Smooth muscle cell (in vitro differentiated cells): Measurements from ENCODE around the gene TNFAIP8L2. TPM values are rescaled to one million over a fixed set of nuclear protein-coding genes. Genes with fewer than 3 reads are reported as not detected.

Experiments
- DNase-seq: peaks from one replicate; lab custom pipeline; 2025; ENCODE audit not compliant: unreplicated experiment; lab: John Stamatoyannopoulos, UW
- H2AFZ ChIP-seq: fragments of 200-600 bp; sonication (generic); 2 replicates; pipeline ENCODE4 v1.6.0; 2016; ENCODE audit warnings: antibody characterized with exemption, low read depth, mild to moderate bottlenecking
- H3F3A ChIP-seq: fragments of 200-600 bp; sonication (generic); 2 replicates; pipeline ENCODE4 v1.6.0; 2017; ENCODE audit warnings: antibody characterized with exemption, low read depth
- H3K27ac ChIP-seq: fragments of 200-600 bp; sonication (generic); 2 replicates; pipeline ENCODE4 v1.5.1; 2016; ENCODE audit warnings: low read depth, mild to moderate bottlenecking
- H3K27me3 ChIP-seq: fragments of 200-600 bp; sonication (generic); 2 replicates; pipeline ENCODE4 v1.6.1; 2016; ENCODE audit warnings: low read depth, mild to moderate bottlenecking
- H3K36me3 ChIP-seq: fragments of 200-600 bp; sonication (generic); 2 replicates; pipeline ENCODE4 v1.5.1; 2016; ENCODE audit warnings: low read depth
- H3K4me1 ChIP-seq: fragments of 200-600 bp; sonication (generic); 2 replicates; pipeline ENCODE4 v1.5.1; 2016; ENCODE audit warnings: low read depth
- H3K4me2 ChIP-seq: fragments of 200-600 bp; sonication (generic); 2 replicates; pipeline ENCODE4 v1.6.0; 2016; ENCODE audit warnings: mild to moderate bottlenecking
- H3K4me3 ChIP-seq: fragments of 200-600 bp; sonication (generic); 2 replicates; pipeline ENCODE4 v1.5.1; 2016; ENCODE audit warnings: mild to moderate bottlenecking
- H3K79me2 ChIP-seq: fragments of 200-600 bp; sonication (generic); 2 replicates; pipeline ENCODE4 v1.6.0; 2016; ENCODE audit warnings: low read depth, mild to moderate bottlenecking
- H3K9ac ChIP-seq: fragments of 200-600 bp; sonication (generic); 2 replicates; pipeline ENCODE4 v1.6.0; 2016; ENCODE audit warnings: low read depth
- H3K9me3 ChIP-seq: fragments of 200-600 bp; sonication (generic); replicated peaks from 2 replicates; pipeline ENCODE4 v1.5.1; 2016; ENCODE audit warnings: low read depth
- H4K20me1 ChIP-seq: fragments of 200-600 bp; sonication (generic); 2 replicates; pipeline ENCODE4 v1.6.0; 2016; ENCODE audit warnings: low read depth
- WGBS: methylation state at CpG from one replicate; pipeline ENCODE4 v1.1.7; 2016; ENCODE audit warnings: low lambda C conversion rate; 5-methylcytosine and 5-hydroxymethylcytosine counted together
- polyA plus RNA-seq: library from polyadenylated mRNA; unstranded; fragments of >200 nt; fragmentation: Nextera tagmentation; extraction: Ambion mirVana; gene quantifications from 2 replicates; pipeline ENCODE4 v1.2.1, GENCODE V29; 2016
- total RNA-seq: library from RNA; depleted of rRNA; stranded (reverse); fragments of >200 nt; gene quantifications from 2 replicates; pipeline ENCODE4 v1.2.3, GENCODE V29; 2014
- TF ChIP-seq, protein P1 (sequence below): fragments of 200-600 bp; sonication (generic); IDR thresholded peaks from 2 replicates; pipeline ENCODE4 v1.5.1; 2017; ENCODE audit warnings: borderline replicate concordance, mild to moderate bottlenecking, antibody characterized with exemption; ENCODE audit not compliant: insufficient read depth, poor library complexity, severe bottlenecking

Gene TNFAIP8L2
- total and polyA plus RNA-seq, 2 experiments from 2014 or later: 0.14 TPM; not detected in 1

DNA sequence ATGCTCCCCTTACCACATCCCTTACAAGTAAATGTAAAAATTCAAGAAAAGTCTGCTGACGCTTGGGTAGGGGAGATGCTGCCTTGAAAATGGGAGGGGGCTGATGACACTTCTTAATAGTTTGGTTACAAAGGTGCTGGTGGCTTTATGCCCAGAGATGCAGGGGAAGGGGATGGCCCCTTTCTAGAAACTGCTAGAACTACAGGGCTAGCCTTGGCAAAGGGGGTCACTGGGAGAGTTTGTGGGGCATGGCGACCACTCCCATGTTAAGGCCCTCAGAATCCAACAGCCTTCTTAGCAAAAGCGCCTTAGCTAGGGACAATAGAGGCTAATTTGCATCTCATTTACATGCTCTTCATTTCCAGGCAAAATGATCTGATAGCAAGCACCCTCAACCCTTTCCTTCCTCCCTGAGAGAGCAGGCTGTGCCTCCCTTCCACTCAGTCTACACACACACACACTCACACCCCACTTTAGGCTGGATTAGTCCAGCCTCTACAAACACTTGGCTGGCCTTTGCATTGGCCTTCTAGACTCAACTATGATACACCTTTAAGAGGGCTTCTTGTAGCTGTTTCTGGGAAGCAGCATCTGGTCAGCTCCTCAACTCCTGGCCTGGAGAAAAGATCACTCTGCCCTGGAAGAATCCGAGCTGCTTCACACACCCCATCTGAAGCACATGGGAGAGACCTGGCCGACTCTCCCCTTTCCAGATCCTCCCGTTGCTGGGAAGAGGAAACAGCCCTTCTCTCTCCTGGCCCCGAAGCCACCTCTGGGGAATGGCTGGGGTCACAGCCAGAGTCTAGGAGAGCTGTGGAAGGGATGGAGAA, 11.8 kb upstream of the TNFAIP8L2 start:
- 66% methylated on average over 7 of the region's 7 CpGs for WGBS
- Histone ChIP-seq H3K79me2 (no peaks in the 10 kb centered on the region), H3K4me1 (peaks cover 17% of the 10 kb centered on the region), H3K36me3 (no peaks in the 10 kb centered on the region), H2AFZ (no peak overlapping the region), H3F3A (peaks cover 8% of the 10 kb centered on the region), H3K4me2 (peak overlapping the region; percentile 96), H3K4me3 (peak overlapping the region; percentile 78), H3K9me3 (no peaks in the 10 kb centered on the region), H3K9ac (no peak overlapping the region), H3K27me3 (no peaks in the 10 kb centered on the region), H4K20me1 (no peaks in the 10 kb centered on the region), H3K27ac (no peak overlapping the region)
- DNase-seq: no peak
- TF ChIP-seq, protein P1, sequence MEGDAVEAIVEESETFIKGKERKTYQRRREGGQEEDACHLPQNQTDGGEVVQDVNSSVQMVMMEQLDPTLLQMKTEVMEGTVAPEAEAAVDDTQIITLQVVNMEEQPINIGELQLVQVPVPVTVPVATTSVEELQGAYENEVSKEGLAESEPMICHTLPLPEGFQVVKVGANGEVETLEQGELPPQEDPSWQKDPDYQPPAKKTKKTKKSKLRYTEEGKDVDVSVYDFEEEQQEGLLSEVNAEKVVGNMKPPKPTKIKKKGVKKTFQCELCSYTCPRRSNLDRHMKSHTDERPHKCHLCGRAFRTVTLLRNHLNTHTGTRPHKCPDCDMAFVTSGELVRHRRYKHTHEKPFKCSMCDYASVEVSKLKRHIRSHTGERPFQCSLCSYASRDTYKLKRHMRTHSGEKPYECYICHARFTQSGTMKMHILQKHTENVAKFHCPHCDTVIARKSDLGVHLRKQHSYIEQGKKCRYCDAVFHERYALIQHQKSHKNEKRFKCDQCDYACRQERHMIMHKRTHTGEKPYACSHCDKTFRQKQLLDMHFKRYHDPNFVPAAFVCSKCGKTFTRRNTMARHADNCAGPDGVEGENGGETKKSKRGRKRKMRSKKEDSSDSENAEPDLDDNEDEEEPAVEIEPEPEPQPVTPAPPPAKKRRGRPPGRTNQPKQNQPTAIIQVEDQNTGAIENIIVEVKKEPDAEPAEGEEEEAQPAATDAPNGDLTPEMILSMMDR: no peak

DNA sequence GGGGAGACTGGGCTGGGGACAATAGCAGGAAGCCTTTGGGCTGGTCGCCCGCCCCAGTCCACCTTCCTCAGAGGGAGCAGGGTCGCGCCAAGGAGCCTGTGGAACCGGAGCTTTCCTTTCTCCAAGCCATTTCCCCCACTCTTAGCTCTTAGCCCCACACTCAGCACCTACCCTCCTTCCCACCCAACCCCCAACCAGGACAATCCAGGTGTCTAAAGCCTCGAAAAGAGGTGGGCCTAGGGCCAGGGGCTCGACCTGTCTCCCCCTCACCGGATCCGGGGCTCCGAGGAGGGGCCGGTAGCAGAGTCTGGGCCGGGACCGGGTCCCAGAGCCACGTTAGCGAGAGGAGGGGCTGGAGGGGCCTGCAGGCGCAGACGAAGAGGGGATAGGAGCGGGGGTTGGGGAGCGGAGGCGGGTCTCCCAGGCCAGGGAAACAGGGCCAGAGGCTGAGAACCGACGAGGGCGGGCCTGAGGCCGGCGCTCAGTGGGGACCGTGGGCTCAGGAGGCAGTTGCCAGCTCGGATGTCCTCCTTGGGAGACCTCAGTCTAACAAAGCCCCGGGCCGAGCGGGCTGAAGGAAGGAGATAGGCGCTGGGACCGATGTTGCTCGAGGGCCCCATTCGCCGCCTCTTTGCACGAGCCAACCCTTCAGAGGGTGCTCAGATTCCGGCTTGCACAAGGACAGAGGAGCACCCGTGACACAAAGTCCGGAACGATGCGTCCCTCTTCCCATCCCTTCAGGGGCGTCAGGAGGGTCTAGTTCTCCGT, 11.0 kb upstream of the TNFAIP8L2 start:
- no peaks in the 10 kb centered on the region for H4K20me1 ChIP-seq
- H3K4me2 ChIP-seq: peak overlapping the region; percentile 96
- no peak for DNase-seq
- H3K27ac ChIP-seq: no peak overlapping the region
- peaks cover 17% of the 10 kb centered on the region for H3K4me1 ChIP-seq
- 11% methylated on average over 38 of the region's 43 CpGs for WGBS
- peak overlapping the region; percentile 78 for H3K4me3 ChIP-seq
- TF ChIP-seq, protein P1: no peak
- peaks cover 8% of the 10 kb centered on the region for H3F3A ChIP-seq
- no peaks in the 10 kb centered on the region for H3K79me2 ChIP-seq
- H2AFZ ChIP-seq: peak overlapping the region; percentile 64
- H3K36me3 ChIP-seq: no peaks in the 10 kb centered on the region
- H3K9me3 ChIP-seq: no peaks in the 10 kb centered on the region
- no peaks in the 10 kb centered on the region for H3K27me3 ChIP-seq
- no peak overlapping the region for H3K9ac ChIP-seq

DNA sequence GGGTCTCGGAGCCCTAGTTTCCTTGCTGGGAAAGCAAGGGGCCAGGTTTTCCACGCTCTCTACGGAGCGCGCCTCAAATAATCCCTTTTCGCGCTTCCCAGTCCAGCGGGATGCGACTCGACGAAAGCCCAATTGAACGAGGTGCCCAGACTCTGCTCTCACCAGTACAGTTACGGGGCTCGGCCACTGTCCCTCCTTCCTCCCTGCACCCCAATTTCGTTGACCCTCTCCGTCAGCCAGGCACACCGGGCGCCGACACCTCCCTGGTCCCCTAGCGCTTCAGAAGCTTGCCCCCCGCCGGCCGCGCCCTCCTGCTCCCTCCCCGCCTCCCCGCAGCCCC, 10.4 kb upstream of the TNFAIP8L2 start:
- H2AFZ ChIP-seq: peak overlapping the region; percentile 64
- H3K9ac ChIP-seq: peak overlapping the region; percentile 15
- 2% methylated on average over 23 of the region's 26 CpGs for WGBS
- DNase-seq: no peak
- TF ChIP-seq, protein P1: no peak
- H3K4me2 ChIP-seq: peak overlapping the region; percentile 96
- H3K36me3 ChIP-seq: no peaks in the 10 kb centered on the region
- no peaks in the 10 kb centered on the region for H3K9me3 ChIP-seq
- H3K27ac ChIP-seq: no peak overlapping the region
- H3K4me1 ChIP-seq: peaks cover 17% of the 10 kb centered on the region
- H3K79me2 ChIP-seq: no peaks in the 10 kb centered on the region
- peaks cover 8% of the 10 kb centered on the region for H3F3A ChIP-seq
- peak overlapping the region; percentile 78 for H3K4me3 ChIP-seq
- no peaks in the 10 kb centered on the region for H3K27me3 ChIP-seq
- no peaks in the 10 kb centered on the region for H4K20me1 ChIP-seq
